H9 (cell line): Measurements from ENCODE around the gene GSG1L. TPM values are rescaled to one million over a fixed set of nuclear protein-coding genes. Genes with fewer than 3 reads are reported as not detected.

Source experiments
- DNase-seq: peaks from one replicate; pipeline ENCODE4 v3.0.0-alpha.2; 2017
- H2AFZ ChIP-seq: one replicate; pipeline ENCODE4 v1.6.1; 2013; ENCODE audit warnings: mild to moderate bottlenecking, low read length, control low read depth, moderate library complexity
- H2AK5ac ChIP-seq: 2 replicates; pipeline ENCODE4 v1.6.1; 2013; ENCODE audit warnings: low read length, control low read depth, mixed read lengths; ENCODE audit not compliant: insufficient read length
- H2BK120ac ChIP-seq: one replicate; pipeline ENCODE4 v1.6.1; 2013; ENCODE audit warnings: low read depth, mild to moderate bottlenecking, low read length, control low read depth, inconsistent platforms; ENCODE audit not compliant: poor library complexity, severe bottlenecking
- H2BK12ac ChIP-seq: 2 replicates; pipeline ENCODE4 v1.6.1; 2013; ENCODE audit warnings: low read length, control low read depth, mixed read lengths, low read depth; ENCODE audit not compliant: insufficient read length
- H2BK15ac ChIP-seq: 2 replicates; pipeline ENCODE4 v1.6.1; 2013; ENCODE audit warnings: low read depth, low read length, control low read depth
- H2BK20ac ChIP-seq: one replicate; pipeline ENCODE4 v1.6.1; 2013; ENCODE audit warnings: low read depth, mild to moderate bottlenecking, low read length, control low read depth, inconsistent platforms; ENCODE audit not compliant: poor library complexity, severe bottlenecking
- H2BK5ac ChIP-seq: 2 replicates; pipeline ENCODE4 v1.6.1; 2013; ENCODE audit warnings: low read length, control low read depth, mixed read lengths; ENCODE audit not compliant: insufficient read length
- H3K14ac ChIP-seq: 2 replicates; pipeline ENCODE4 v1.6.1; 2013; ENCODE audit warnings: low read length, control low read depth; ENCODE audit not compliant: insufficient read depth
- H3K18ac ChIP-seq: 2 replicates; pipeline ENCODE4 v1.6.1; 2013; ENCODE audit warnings: low read depth, mild to moderate bottlenecking, mixed read lengths, low read length, control low read depth; ENCODE audit not compliant: insufficient read length
- H3K23ac ChIP-seq: 2 replicates; pipeline ENCODE4 v1.6.1; 2013; ENCODE audit warnings: low read length, control low read depth, mixed read lengths, low read depth; ENCODE audit not compliant: insufficient read length
- H3K23me2 ChIP-seq: 2 replicates; pipeline ENCODE4 v1.6.1; 2013; ENCODE audit warnings: low read depth, mild to moderate bottlenecking, mixed read lengths, low read length, control low read depth; ENCODE audit not compliant: insufficient read length, poor library complexity, severe bottlenecking
- H3K27ac ChIP-seq: 2 replicates; pipeline ENCODE4 v1.5.1; 2013; ENCODE audit warnings: low read length, control low read depth, mixed read lengths, low read depth; ENCODE audit not compliant: insufficient read length
- H3K27me3 ChIP-seq: 2 replicates; pipeline ENCODE4 v1.6.1; 2013; ENCODE audit warnings: low read length, control low read depth, inconsistent platforms; ENCODE audit not compliant: insufficient read depth
- H3K4ac ChIP-seq: 2 replicates; pipeline ENCODE4 v1.6.1; 2013; ENCODE audit warnings: low read depth, mild to moderate bottlenecking, control low read depth, inconsistent platforms, low read length, moderate library complexity
- H3K4me1 ChIP-seq: 2 replicates; pipeline ENCODE4 v1.6.1; 2013; ENCODE audit warnings: low read length, control low read depth, inconsistent platforms; ENCODE audit not compliant: insufficient read depth
- H3K4me2 ChIP-seq: 2 replicates; pipeline ENCODE4 v1.6.1; 2013; ENCODE audit warnings: low read length, control low read depth, mixed read lengths; ENCODE audit not compliant: insufficient read length, insufficient read depth
- H3K56ac ChIP-seq: 2 replicates; pipeline ENCODE4 v1.6.1; 2013; ENCODE audit warnings: low read depth, mild to moderate bottlenecking, mixed read lengths, low read length, control low read depth; ENCODE audit not compliant: insufficient read length
- H3K79me1 ChIP-seq: 2 replicates; pipeline ENCODE4 v1.6.1; 2013; ENCODE audit warnings: low read depth, mild to moderate bottlenecking, moderate library complexity, low read length, control low read depth, inconsistent platforms; ENCODE audit not compliant: insufficient read depth, poor library complexity, severe bottlenecking
- H3K79me2 ChIP-seq: 2 replicates; pipeline ENCODE4 v1.6.1; 2013; ENCODE audit warnings: low read length, control low read depth, inconsistent platforms; ENCODE audit not compliant: insufficient read depth
- H3K9ac ChIP-seq: 2 replicates; pipeline ENCODE4 v1.6.1; 2013; ENCODE audit warnings: low read length, control low read depth, mixed read lengths; ENCODE audit not compliant: insufficient read length; ENCODE audit errors: extremely low read depth
- H3K9me3 ChIP-seq: one replicate; pipeline ENCODE4 v1.6.1; 2013; ENCODE audit warnings: low read depth, low read length, inconsistent platforms; ENCODE audit not compliant: control insufficient read depth
- H3T11ph ChIP-seq: one replicate; pipeline ENCODE4 v1.6.1; 2013; ENCODE audit warnings: mild to moderate bottlenecking, low read length, control low read depth, inconsistent platforms
- H4K20me1 ChIP-seq: one replicate; pipeline ENCODE4 v1.6.1; 2013; ENCODE audit not compliant: control insufficient read depth, insufficient read length, insufficient read depth
- H4K5ac ChIP-seq: 2 replicates; pipeline ENCODE4 v1.6.1; 2013; ENCODE audit warnings: low read depth, mild to moderate bottlenecking, mixed read lengths, low read length, control low read depth; ENCODE audit not compliant: insufficient read length
- H4K8ac ChIP-seq: replicated peaks from 2 replicates; pipeline ENCODE4 v1.6.1; 2013; ENCODE audit warnings: low read length, control low read depth, mixed read lengths, low read depth; ENCODE audit not compliant: insufficient read length
- H4K91ac ChIP-seq: 2 replicates; pipeline ENCODE4 v1.6.1; 2013; ENCODE audit warnings: low read depth, mild to moderate bottlenecking, moderate library complexity, mixed read lengths, low read length, control low read depth; ENCODE audit not compliant: insufficient read length
- H3K27ac Mint-ChIP-seq, 3 experiments: 2 replicates in 2 of 3; 3 replicates in 1 of 3; pipeline ENCODE4 v1.8.0; 2020 to 2021; ENCODE audit warnings: mixed read lengths in 3 of 3, mild to moderate bottlenecking in 1 of 3, moderate library complexity in 1 of 3
- H3K27me3 Mint-ChIP-seq: 2 replicates; pipeline ENCODE4 v1.8.0; 2021; ENCODE audit warnings: low read depth, mild to moderate bottlenecking, moderate library complexity, mixed read lengths
- H3K36me3 Mint-ChIP-seq, 3 experiments: 2 replicates in 2 of 3; 3 replicates in 1 of 3; pipeline ENCODE4 v1.8.0; 2020 to 2021; ENCODE audit warnings: low read depth in 3 of 3, mixed read lengths in 3 of 3; ENCODE audit not compliant: insufficient read depth in 1 of 3
- H3K4me1 Mint-ChIP-seq, 2 experiments: 2 replicates each; pipeline ENCODE4 v1.8.0; 2020; ENCODE audit warnings: mixed read lengths in 2 of 2
- H3K4me3 Mint-ChIP-seq, 2 experiments: 2 replicates in 1 of 2; 3 replicates in 1 of 2; pipeline ENCODE4 v1.8.0; 2020 to 2021; ENCODE audit warnings: mild to moderate bottlenecking in 2 of 2, mixed read lengths in 2 of 2, moderate library complexity in 1 of 2
- H3K9me3 Mint-ChIP-seq, 2 experiments: 2 replicates in 1 of 2; 3 replicates in 1 of 2; pipeline ENCODE4 v1.8.0; 2020; ENCODE audit warnings: mild to moderate bottlenecking in 2 of 2, mixed read lengths in 2 of 2, moderate library complexity in 1 of 2
- CTCF ChIP-seq: fragments of 200-600 bp; sonication (generic); conservative IDR thresholded peaks from 3 replicates; pipeline ENCODE4 v1.8.0; 2021; ENCODE audit warnings: antibody characterized with exemption, mild to moderate bottlenecking
- WGBS: extraction: QIAGEN DNeasy Blood & Tissue Kit; methylation state at CpG from one replicate; pipeline ENCODE4 v1.1.7; 2013; ENCODE audit warnings: missing lambda C conversion rate, low lambda C conversion rate, mixed read lengths; ENCODE audit not compliant: insufficient read length; ENCODE audit errors: extremely low coverage; 5-methylcytosine and 5-hydroxymethylcytosine counted together
- total RNA-seq: library from RNA; stranded (reverse); gene quantifications from 2 replicates; pipeline ENCODE4 v1.2.1, GENCODE V29; 2021

Gene GSG1L
- total RNA-seq, 1 experiment from 2014 or later, result 0.35 TPM

- H3K27ac ChIP-seq, result no peak overlapping the region
- no CpG with 5 or more reads among the region's 3 CpGs for WGBS
- H2BK15ac ChIP-seq, result no peak overlapping the region
- H3K9me3 Mint-ChIP-seq, result no peaks in the 10 kb centered on the region
- H3K79me2 ChIP-seq, result no peaks in the 10 kb centered on the region
- H4K5ac ChIP-seq, result no peak overlapping the region
- H3K4me1 ChIP-seq, result peaks cover 3% of the 10 kb centered on the region; the same call in 1 of the 2 replicates
- H3K14ac ChIP-seq, result no peak overlapping the region
- H3K36me3 Mint-ChIP-seq, result no peaks in the 10 kb centered on the region
- H3T11ph ChIP-seq, result no peak overlapping the region
- no peak overlapping the region for H2AK5ac ChIP-seq
- H3K9me3 ChIP-seq, result no peaks in the 10 kb centered on the region
- peaks cover 13 to 43% of the 10 kb centered on the region in 2 experiments for H3K4me1 Mint-ChIP-seq
- H3K4me3 Mint-ChIP-seq, result no peak overlapping the region
- H3K18ac ChIP-seq, result no peak overlapping the region
- H4K20me1 ChIP-seq, result no peaks in the 10 kb centered on the region
- H3K27ac Mint-ChIP-seq, result no peak overlapping the region
- no peak overlapping the region for H3K4ac ChIP-seq
- no peak overlapping the region for H2BK12ac ChIP-seq
- no peak overlapping the region for H2BK120ac ChIP-seq
- H3K27me3 ChIP-seq, result no peaks in the 10 kb centered on the region
- H3K79me1 ChIP-seq, result no peaks in the 10 kb centered on the region
- DNase-seq, result no peak
- H2BK5ac ChIP-seq, result no peak overlapping the region
- no peak overlapping the region for H3K23ac ChIP-seq
- no peak overlapping the region for H3K9ac ChIP-seq
- H3K27me3 Mint-ChIP-seq, result peaks cover 5% of the 10 kb centered on the region
- TF ChIP-seq CTCF, result no peak
- no peak overlapping the region for H2AFZ ChIP-seq
- H4K91ac ChIP-seq, result no peak overlapping the region
- H3K23me2 ChIP-seq, result no peaks in the 10 kb centered on the region
- no peak overlapping the region for H3K56ac ChIP-seq
- no peak overlapping the region for H3K4me2 ChIP-seq
- H2BK20ac ChIP-seq, result no peak overlapping the region
- no peak overlapping the region for H4K8ac ChIP-seq
Measured at GRCh38 chr16:27853651-27854050, 209.9 kb downstream of the GSG1L start.
